B cell (primary cell): ENCODE results near the gene DLX3. TPM values are rescaled to one million over a fixed set of nuclear protein-coding genes. Genes with fewer than 3 reads are reported as not detected.

ENCODE experiments used
- ATAC-seq: fragments of 200-7000 bp; cut with Tn5 transposase; one replicate; pipeline ENCODE4 v1.10.0; 2021; ENCODE audit warnings: low read depth, mild to moderate bottlenecking, moderate number of reproducible peaks, moderate library complexity
- CTCF ChIA-PET: fragments of 350-600 bp; sonication (Branson Sonifier 250); formaldehyde crosslinking; loops from one replicate; lab custom pipeline; 2021; ENCODE audit warnings: antibody characterized with exemption, inconsistent platforms; lab: Charles Lee
- POLR2A ChIA-PET: fragments of 350-600 bp; sonication (Branson Sonifier 250); formaldehyde crosslinking; loops from one replicate; lab custom pipeline; 2021; ENCODE audit warnings: antibody characterized with exemption; lab: Charles Lee
- DNase-seq: peaks from one replicate; pipeline ENCODE4 v3.0.0; 2013
- H2AFZ ChIP-seq: 2 replicates; pipeline ENCODE4 v1.6.1; 2012; ENCODE audit warnings: mild to moderate bottlenecking, low read depth, low read length; ENCODE audit not compliant: insufficient read depth, poor library complexity, severe bottlenecking
- H3K27ac ChIP-seq, 2 donors: 1 replicate in 1 of 2; 2 replicates in 1 of 2; pipeline ENCODE4 v1.5.1; 2012 to 2013; ENCODE audit warnings: low read length in 2 of 2, mild to moderate bottlenecking in 2 of 2, moderate library complexity in 1 of 2
- H3K27me3 ChIP-seq, 4 experiments: fragments of 200-600 bp in 1 of 4; sonication (generic) in 1 of 4; replicated peaks in 1 of 4; 1 replicate in 2 of 4; 2 replicates in 2 of 4; pipeline versions ENCODE4 v1.6.1 to v1.7.0; 2013 to 2016; ENCODE audit warnings: low read length in 3 of 4, mild to moderate bottlenecking in 2 of 4, mixed read lengths in 1 of 4, moderate library complexity in 1 of 4; ENCODE audit not compliant: insufficient read depth in 4 of 4, control insufficient read depth in 3 of 4; ENCODE audit errors: control extremely low read depth in 1 of 4
- H3K36me3 ChIP-seq, 2 experiments: replicated peaks in 1 of 2; 1 replicate in 1 of 2; 2 replicates in 1 of 2; pipeline versions ENCODE4 v1.6.1 to v1.7.1; 2013; ENCODE audit warnings: low read length in 1 of 2; ENCODE audit not compliant: insufficient read depth in 2 of 2, control insufficient read depth in 1 of 2; ENCODE audit errors: control extremely low read depth in 1 of 2, extremely low read depth in 1 of 2
- H3K4me1 ChIP-seq, 2 donors: fragments of 200-600 bp in 1 of 2; sonication (generic) in 1 of 2; 1 replicate in 1 of 2; 2 replicates in 1 of 2; pipeline versions ENCODE4 v1.5.1 to v1.6.1; 2013 to 2017; ENCODE audit warnings: low read length in 2 of 2; ENCODE audit not compliant: control insufficient read depth in 2 of 2, insufficient read depth in 2 of 2
- H3K4me2 ChIP-seq: replicated peaks from 2 replicates; pipeline ENCODE3; 2012; ENCODE audit warnings: mild to moderate bottlenecking, low read depth, low read length; ENCODE audit not compliant: poor library complexity, severe bottlenecking
- H3K4me3 ChIP-seq, 5 experiments: fragments of 200-600 bp in 1 of 5; sonication (generic) in 1 of 5; 1 replicate in 3 of 5; 2 replicates in 2 of 5; pipeline versions ENCODE4 v1.5.1 to v1.7.0; 2011 to 2016; ENCODE audit warnings: low read length in 4 of 5, mild to moderate bottlenecking in 4 of 5, low read depth in 2 of 5, control low read depth in 1 of 5, moderate library complexity in 1 of 5; ENCODE audit not compliant: insufficient read depth in 1 of 5; ENCODE audit errors: control extremely low read depth in 1 of 5, extremely low read depth in 1 of 5
- H3K79me2 ChIP-seq: fragments of 200-600 bp; sonication (generic); one replicate; pipeline ENCODE4 v1.6.0; 2016; ENCODE audit warnings: low read length; ENCODE audit not compliant: control insufficient read depth, insufficient read depth
- H3K9ac ChIP-seq: fragments of 200-600 bp; sonication (generic); 2 replicates; pipeline ENCODE4 v1.6.1; 2017; ENCODE audit warnings: mild to moderate bottlenecking, low read length, moderate library complexity
- H3K9me3 ChIP-seq, 3 donors: one replicate each; pipeline versions ENCODE4 v1.6.1 to v1.7.1; 2013; ENCODE audit warnings: low read length in 2 of 3; ENCODE audit not compliant: control insufficient read depth in 2 of 3, insufficient read depth in 1 of 3; ENCODE audit errors: control extremely low read depth in 1 of 3
- H4K20me1 ChIP-seq: 2 replicates; pipeline ENCODE4 v1.6.0; 2012; ENCODE audit warnings: mild to moderate bottlenecking, low read length; ENCODE audit not compliant: insufficient read depth, control insufficient read depth, poor library complexity, severe bottlenecking
- H3K27ac Mint-ChIP-seq: one replicate; pipeline ENCODE4 v1.8.0; 2021; ENCODE audit warnings: mixed read lengths
- H3K27me3 Mint-ChIP-seq: one replicate; pipeline ENCODE4 v1.8.0; 2021; ENCODE audit warnings: mixed read lengths
- H3K4me1 Mint-ChIP-seq: one replicate; pipeline ENCODE4 v1.8.0; 2021; ENCODE audit warnings: mixed read lengths
- H3K4me3 Mint-ChIP-seq: one replicate; pipeline ENCODE4 v1.8.0; 2021; ENCODE audit warnings: mixed read lengths
- H3K9me3 Mint-ChIP-seq: one replicate; pipeline ENCODE4 v1.8.0; 2022; ENCODE audit warnings: mixed read lengths; ENCODE audit not compliant: insufficient read depth
- CTCF ChIP-seq: fragments of 200-600 bp; IDR thresholded peaks from one replicate; pipeline ENCODE4 v1.8.0; 2022; ENCODE audit warnings: antibody characterized with exemption, mild to moderate bottlenecking
- EZH2 ChIP-seq: IDR thresholded peaks from 2 replicates; pipeline ENCODE4 v1.6.1; 2012; ENCODE audit warnings: borderline replicate concordance, low read depth, mild to moderate bottlenecking, moderate library complexity, low read length; ENCODE audit not compliant: insufficient read depth, poor library complexity, severe bottlenecking
- WGBS: methylation state at CpG from one replicate; pipeline ENCODE4 v1.1.5; 2013; ENCODE audit warnings: missing lambda C conversion rate; ENCODE audit not compliant: insufficient coverage; 5-methylcytosine and 5-hydroxymethylcytosine counted together
- intact Hi-C: fragments of 100-400 bp; cut with micrococcal nuclease; formaldehyde crosslinking; loops from one replicate; pipeline ENCODE4 v1.10.0; 2022
- polyA plus RNA-seq: library from polyadenylated mRNA; depleted of rRNA; stranded (reverse); fragments of >200 nt; gene quantifications from 2 replicates; pipeline ENCODE4 v1.2.3, GENCODE V29; 2012
- total RNA-seq, 2 donors: library from RNA; stranded (reverse); fragments of 120-200 nt in 1 of 2; gene quantifications; 1 replicate in 1 of 2; 2 replicates in 1 of 2; pipeline versions ENCODE4 v1.2.3 to v1.2.4, GENCODE V29; 2013 to 2022

DLX3 gene
- total and polyA plus RNA-seq, 2 donors (not counting 1 experiment from before 2014, with no cell fraction given): not detected

GRCh38 chr17:49979748-49980479, 15.1 kb downstream of the DLX3 start:
- no peak overlapping the region for H3K27ac ChIP-seq
- H2AFZ ChIP-seq: no peak overlapping the region
- ChIA-PET CTCF (interaction anchor here (1.0 to 3.0 kb wide), 4 partner anchors 16 to 119 kb away, joined by 3 to 10 read pairs (median 4); partner anchors contain the start of gene DLX3), POLR2A (no interaction called here)
- H3K4me3 ChIP-seq: no peak overlapping the region
- no peak for ATAC-seq
- intact Hi-C loops: no loop called here
- no peaks in the 10 kb centered on the region for H3K36me3 ChIP-seq
- peaks cover 0 to 46% (median 10%) of the 10 kb centered on the region in 4 experiments for H3K27me3 ChIP-seq
- H3K4me1 ChIP-seq: no peaks in the 10 kb centered on the region
- Mint-ChIP-seq H3K9me3 (no peaks in the 10 kb centered on the region), H3K27ac (no peak overlapping the region), H3K4me3 (no peak overlapping the region), H3K27me3 (peaks cover 65% of the 10 kb centered on the region), H3K4me1 (no peaks in the 10 kb centered on the region)
- H3K79me2 ChIP-seq: no peaks in the 10 kb centered on the region
- H3K9ac ChIP-seq: no peak overlapping the region
- no CpG with 5 or more reads among the region's 4 CpGs for WGBS
- TF ChIP-seq EZH2: no peak
- no peak for TF ChIP-seq CTCF
- no peak overlapping the region for H3K4me2 ChIP-seq
- no peaks in the 10 kb centered on the region for H4K20me1 ChIP-seq
- no peaks in the 10 kb centered on the region for H3K9me3 ChIP-seq
- no peak for DNase-seq

GRCh38 chr17:49978501-49978900, 16.5 kb downstream of the DLX3 start:
- peaks cover 0 to 3% (median 0%) of the 10 kb centered on the region in 3 donors for H3K9me3 ChIP-seq
- no peak overlapping the region for H3K4me3 ChIP-seq
- no peak for DNase-seq
- H3K27me3 ChIP-seq: peaks cover 0 to 53% (median 19%) of the 10 kb centered on the region in 4 experiments
- TF ChIP-seq EZH2: no peak
- TF ChIP-seq CTCF: no peak
- no peak overlapping the region for H3K27ac ChIP-seq
- ATAC-seq: no peak
- H3K9ac ChIP-seq: no peak overlapping the region
- no peak overlapping the region for H3K4me2 ChIP-seq
- no peaks in the 10 kb centered on the region for H3K36me3 ChIP-seq
- Mint-ChIP-seq H3K4me3 (no peak overlapping the region), H3K27me3 (peaks cover 72% of the 10 kb centered on the region), H3K9me3 (no peaks in the 10 kb centered on the region), H3K27ac (no peak overlapping the region), H3K4me1 (no peaks in the 10 kb centered on the region)
- ChIA-PET CTCF (interaction anchor here (1.4 to 3.0 kb wide), 2 partner anchors 18 to 26 kb away, joined by 4 to 10 read pairs; partner anchors contain the start of gene DLX3), POLR2A (no interaction called here)
- WGBS: 50% methylated on average over 11 of the region's 13 CpGs
- no peaks in the 10 kb centered on the region for H3K4me1 ChIP-seq
- H3K79me2 ChIP-seq: no peaks in the 10 kb centered on the region
- H4K20me1 ChIP-seq: no peaks in the 10 kb centered on the region
- H2AFZ ChIP-seq: no peak overlapping the region
- intact Hi-C loops: no loop called here
